ENCODE data around the gene NOXO1.
"Not testable (repeated sequence)": the region's sequence is repeated elsewhere in the genome, so short reads cannot be mapped to it uniquely, and the experiment has no call there.

DNA sequence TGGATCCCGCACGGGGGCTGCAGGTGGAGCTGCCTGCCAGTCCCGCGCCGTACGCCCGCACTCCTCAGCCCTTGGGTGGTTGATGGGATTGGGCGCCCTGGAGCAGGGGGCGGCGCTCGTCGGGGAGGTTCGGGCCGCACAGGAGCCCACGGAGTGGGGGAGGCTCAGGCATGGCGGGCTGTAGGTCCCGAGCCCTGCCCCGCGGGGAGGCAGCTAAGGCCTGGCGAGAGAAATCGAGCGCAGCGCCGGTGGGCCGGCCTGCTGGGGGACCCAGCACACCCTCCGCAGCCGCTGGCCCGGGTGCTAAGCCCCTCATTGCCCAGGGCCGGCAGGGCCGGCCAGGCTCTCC lies 23.2 kb downstream of the NOXO1 start:
- TF ChIP-seq CTCF (conservative IDR thresholded peaks at IDR 0.05; ENCODE audit: low read depth, low read length); EZH2 (IDR thresholded peaks at IDR 0.05; ENCODE audit: borderline replicate concordance, low read depth, low read length, poor library complexity, severe bottlenecking): not testable (repeated sequence)

All from A673 (cell line).